ENCODE measurements around the gene CLSTN2. TPM values are rescaled to one million over a fixed set of nuclear protein-coding genes. Genes with fewer than 3 reads are reported as not detected.

CLSTN2 gene
- total and polyA plus RNA-seq, 5 donors from 2014 or later, result not detected

DNA sequence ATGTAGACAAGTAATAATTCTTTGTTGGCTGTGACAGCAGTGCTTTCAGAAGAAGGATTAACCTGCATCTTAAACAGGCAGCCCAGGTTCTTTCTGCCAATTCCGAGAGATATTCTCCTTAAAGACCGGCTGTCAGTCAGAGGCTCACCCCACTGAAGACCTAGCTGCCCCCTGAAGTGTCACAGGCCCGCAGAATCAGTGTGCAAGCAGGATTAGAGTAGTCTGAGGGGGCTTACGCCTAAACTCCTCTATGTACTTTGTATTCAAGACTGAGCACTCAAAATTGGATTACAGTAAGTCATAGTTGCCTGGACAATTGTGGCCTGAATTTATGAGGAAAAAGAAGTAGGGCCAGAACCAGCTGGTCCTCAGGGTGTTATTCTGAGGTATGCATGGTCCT is 342.9 kb downstream of the CLSTN2 start:
- H3K4me1 ChIP-seq (ENCODE audit: control insufficient read depth, insufficient read depth, low read length, poor library complexity, severe bottlenecking), result no peaks in the 10 kb centered on the region
- ATAC-seq (ENCODE audit: low read depth in 2 of 2), result no peak
- Mint-ChIP-seq H3K36me3 (no peaks in the 10 kb centered on the region), H3K4me1 (no peaks in the 10 kb centered on the region), H3K4me3 (no peak overlapping the region), H3K27ac (no peak overlapping the region), H3K27me3 (peaks cover 4% of the 10 kb centered on the region), H3K9me3 (peaks cover 0 to 2% (median 0%) of the 10 kb centered on the region in 7 donors)
- no peak overlapping the region for H3K4me3 ChIP-seq (ENCODE audit: low read depth, low read length)
- no peaks in the 10 kb centered on the region for H3K36me3 ChIP-seq (ENCODE audit: control insufficient read depth, insufficient read depth, low read length)
- no peak overlapping the region for H3K27ac ChIP-seq (ENCODE audit: insufficient read depth, low read length, poor library complexity, severe bottlenecking)
- no peak for DNase-seq
- no peaks in the 10 kb centered on the region for H3K27me3 ChIP-seq (ENCODE audit: control insufficient read depth, insufficient read depth, low read length)
- H3K9me3 ChIP-seq (ENCODE audit: control insufficient read depth in 2 of 2, low read length in 2 of 2), result no peaks in the 10 kb centered on the region

DNA sequence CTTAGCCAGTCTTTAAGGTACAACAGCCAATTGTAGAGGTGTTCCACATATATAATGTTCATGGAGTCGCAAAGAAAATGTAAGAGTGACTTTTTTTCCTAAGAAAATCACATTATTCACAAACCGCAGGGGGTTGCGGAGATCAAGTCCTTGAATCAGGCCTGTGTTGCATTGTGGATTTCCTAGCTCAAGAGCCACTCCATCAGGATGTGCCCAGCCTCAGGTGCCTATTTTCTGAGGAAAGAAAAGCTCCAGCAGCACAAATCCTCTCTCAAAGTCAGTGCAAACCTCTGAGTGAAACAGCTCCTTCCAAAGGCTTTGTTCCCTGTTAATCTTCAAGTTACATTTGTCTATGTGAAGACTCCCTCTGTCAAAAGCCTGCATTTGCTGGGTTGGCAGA is 349.4 kb downstream of the CLSTN2 start:
- DNase-seq, result no peak
- Histone ChIP-seq H3K4me3 (ENCODE audit: low read depth, low read length) (no peak overlapping the region), H3K36me3 (ENCODE audit: control insufficient read depth, insufficient read depth, low read length) (no peaks in the 10 kb centered on the region), H3K27me3 (ENCODE audit: control insufficient read depth, insufficient read depth, low read length) (no peaks in the 10 kb centered on the region), H3K9me3 (ENCODE audit: control insufficient read depth in 2 of 2, low read length in 2 of 2) (no peaks in the 10 kb centered on the region), H3K27ac (ENCODE audit: insufficient read depth, low read length, poor library complexity, severe bottlenecking) (no peak overlapping the region), H3K4me1 (ENCODE audit: control insufficient read depth, insufficient read depth, low read length, poor library complexity, severe bottlenecking) (no peaks in the 10 kb centered on the region)
- H3K27ac Mint-ChIP-seq, result no peak overlapping the region
- H3K4me3 Mint-ChIP-seq, result no peak overlapping the region
- peaks cover 0 to 6% (median 0%) of the 10 kb centered on the region in 7 donors for H3K9me3 Mint-ChIP-seq
- H3K27me3 Mint-ChIP-seq, result peaks cover 4% of the 10 kb centered on the region
- ATAC-seq (ENCODE audit: low read depth in 2 of 2), result no peak
- H3K36me3 Mint-ChIP-seq, result no peaks in the 10 kb centered on the region
- no peaks in the 10 kb centered on the region for H3K4me1 Mint-ChIP-seq

DNA sequence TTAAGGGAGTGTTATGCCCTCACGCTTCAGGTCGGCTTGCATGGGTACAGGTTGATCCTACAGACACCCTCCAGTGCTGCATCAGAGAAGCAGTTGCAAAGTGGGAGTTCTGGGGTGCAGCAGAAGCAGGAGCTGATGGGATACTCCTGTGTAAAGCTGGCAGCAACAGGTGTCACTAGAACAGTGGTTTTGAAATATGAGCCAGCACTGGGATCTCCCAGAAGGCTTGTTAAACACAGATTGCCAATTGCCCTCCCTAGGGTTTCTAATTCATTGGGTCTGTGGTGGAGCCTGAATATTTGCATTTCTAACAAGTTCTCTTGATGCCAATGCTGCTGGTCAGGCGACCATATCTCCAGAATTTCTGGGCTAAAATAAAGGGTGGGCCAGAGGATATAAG is 350.4 kb downstream of the CLSTN2 start:
- Histone ChIP-seq H3K27me3 (ENCODE audit: control insufficient read depth, insufficient read depth, low read length) (no peaks in the 10 kb centered on the region), H3K4me3 (ENCODE audit: low read depth, low read length) (no peak overlapping the region), H3K36me3 (ENCODE audit: control insufficient read depth, insufficient read depth, low read length) (no peaks in the 10 kb centered on the region), H3K27ac (ENCODE audit: insufficient read depth, low read length, poor library complexity, severe bottlenecking) (no peak overlapping the region), H3K4me1 (ENCODE audit: control insufficient read depth, insufficient read depth, low read length, poor library complexity, severe bottlenecking) (no peaks in the 10 kb centered on the region), H3K9me3 (ENCODE audit: control insufficient read depth in 2 of 2, low read length in 2 of 2) (no peaks in the 10 kb centered on the region)
- peaks cover 0 to 6% (median 0%) of the 10 kb centered on the region in 7 donors for H3K9me3 Mint-ChIP-seq
- ATAC-seq (ENCODE audit: low read depth in 2 of 2) (no peak), DNase-seq (no peak)
- peaks cover 4% of the 10 kb centered on the region for H3K27me3 Mint-ChIP-seq
- no peak overlapping the region for H3K27ac Mint-ChIP-seq
- no peaks in the 10 kb centered on the region for H3K36me3 Mint-ChIP-seq
- no peak overlapping the region for H3K4me3 Mint-ChIP-seq
- no peaks in the 10 kb centered on the region for H3K4me1 Mint-ChIP-seq

DNA sequence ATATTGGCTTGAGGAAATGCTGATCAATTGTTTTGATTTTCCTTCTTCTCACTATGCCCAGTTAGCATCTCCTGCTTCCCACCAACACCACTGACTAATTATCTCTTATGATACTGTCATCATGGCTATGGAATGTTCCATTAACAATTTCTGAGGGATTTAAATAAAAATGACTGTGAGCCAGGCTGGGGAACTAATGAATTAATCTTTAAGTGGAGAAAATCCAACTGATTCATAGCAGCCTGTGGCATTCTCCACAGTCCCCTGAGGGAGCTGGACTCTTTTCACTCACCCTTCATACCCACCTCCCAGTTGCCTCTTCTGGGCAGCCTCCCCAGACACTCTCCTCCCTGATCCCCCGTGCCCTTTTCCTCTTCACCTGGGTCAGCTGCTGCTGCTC is 353.6 kb downstream of the CLSTN2 start:
- Mint-ChIP-seq H3K27me3 (no peaks in the 10 kb centered on the region), H3K4me1 (no peaks in the 10 kb centered on the region), H3K4me3 (no peak overlapping the region), H3K36me3 (no peaks in the 10 kb centered on the region), H3K27ac (no peak overlapping the region), H3K9me3 (peaks cover 0 to 4% (median 0%) of the 10 kb centered on the region in 7 donors)
- no peaks in the 10 kb centered on the region for H3K9me3 ChIP-seq (ENCODE audit: control insufficient read depth in 2 of 2, low read length in 2 of 2)
- no peaks in the 10 kb centered on the region for H3K36me3 ChIP-seq (ENCODE audit: control insufficient read depth, insufficient read depth, low read length)
- H3K27me3 ChIP-seq (ENCODE audit: control insufficient read depth, insufficient read depth, low read length), result no peaks in the 10 kb centered on the region
- no peak overlapping the region for H3K27ac ChIP-seq (ENCODE audit: insufficient read depth, low read length, poor library complexity, severe bottlenecking)
- no peaks in the 10 kb centered on the region for H3K4me1 ChIP-seq (ENCODE audit: control insufficient read depth, insufficient read depth, low read length, poor library complexity, severe bottlenecking)
- no peak overlapping the region for H3K4me3 ChIP-seq (ENCODE audit: low read depth, low read length)
- no peak for DNase-seq
- ATAC-seq (ENCODE audit: low read depth in 2 of 2), result no peak

DNA sequence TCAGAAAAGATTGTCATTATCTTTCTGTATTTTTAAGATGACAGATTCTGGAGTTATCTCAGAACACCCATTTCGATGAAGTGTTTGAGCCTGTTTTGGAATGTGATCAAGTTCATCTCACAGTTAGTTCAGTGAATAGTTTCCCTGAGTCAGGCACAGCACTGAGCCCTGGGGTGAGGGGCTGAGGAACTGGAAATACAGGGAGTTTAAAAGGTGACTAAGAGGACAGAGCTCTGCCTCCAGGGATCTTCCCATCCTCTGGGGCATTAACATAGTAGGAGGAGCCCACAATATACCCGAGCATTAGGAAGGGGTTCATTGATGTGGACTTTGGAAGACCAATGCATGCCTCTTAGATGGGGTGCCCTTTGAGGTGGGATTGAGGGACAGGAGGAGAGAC is 355.1 kb downstream of the CLSTN2 start:
- no peaks in the 10 kb centered on the region for H3K27me3 Mint-ChIP-seq
- Histone ChIP-seq H3K4me3 (ENCODE audit: low read depth, low read length) (no peak overlapping the region), H3K27me3 (ENCODE audit: control insufficient read depth, insufficient read depth, low read length) (no peaks in the 10 kb centered on the region), H3K4me1 (ENCODE audit: control insufficient read depth, insufficient read depth, low read length, poor library complexity, severe bottlenecking) (no peaks in the 10 kb centered on the region), H3K9me3 (ENCODE audit: control insufficient read depth in 2 of 2, low read length in 2 of 2) (no peaks in the 10 kb centered on the region), H3K27ac (ENCODE audit: insufficient read depth, low read length, poor library complexity, severe bottlenecking) (no peak overlapping the region), H3K36me3 (ENCODE audit: control insufficient read depth, insufficient read depth, low read length) (no peaks in the 10 kb centered on the region)
- ATAC-seq (ENCODE audit: low read depth in 2 of 2), result no peak
- no peaks in the 10 kb centered on the region for H3K36me3 Mint-ChIP-seq
- no peak overlapping the region for H3K4me3 Mint-ChIP-seq
- no peak for DNase-seq
- no peaks in the 10 kb centered on the region for H3K4me1 Mint-ChIP-seq
- peaks cover 0 to 4% (median 0%) of the 10 kb centered on the region in 7 donors for H3K9me3 Mint-ChIP-seq
- no peak overlapping the region for H3K27ac Mint-ChIP-seq

DNA sequence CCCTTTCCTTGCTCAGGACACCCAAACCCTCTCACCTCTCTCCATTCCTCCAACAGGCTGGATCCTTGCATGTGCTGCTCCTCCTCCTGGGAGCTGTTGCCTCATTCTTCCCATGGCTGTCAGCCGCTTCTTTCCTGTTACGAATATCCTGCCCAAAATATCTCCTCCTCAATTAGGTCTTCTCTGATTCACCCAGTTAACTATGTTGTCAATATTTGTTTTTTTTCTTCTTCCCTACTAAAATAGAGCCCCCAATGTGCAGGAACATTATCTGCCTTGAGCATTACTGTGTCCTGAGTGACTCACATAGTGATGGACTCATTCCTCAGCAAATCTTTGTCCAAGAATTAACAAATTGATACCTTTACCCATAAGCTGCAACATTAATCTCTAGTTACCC is 357.2 kb downstream of the CLSTN2 start:
- Mint-ChIP-seq H3K9me3 (peaks cover 0 to 5% (median 0%) of the 10 kb centered on the region in 7 donors), H3K36me3 (no peaks in the 10 kb centered on the region), H3K27me3 (no peaks in the 10 kb centered on the region), H3K27ac (no peak overlapping the region), H3K4me3 (no peak overlapping the region), H3K4me1 (no peaks in the 10 kb centered on the region)
- DNase-seq (no peak), ATAC-seq (ENCODE audit: low read depth in 2 of 2) (no peak)
- no peaks in the 10 kb centered on the region for H3K4me1 ChIP-seq (ENCODE audit: control insufficient read depth, insufficient read depth, low read length, poor library complexity, severe bottlenecking)
- H3K36me3 ChIP-seq (ENCODE audit: control insufficient read depth, insufficient read depth, low read length), result no peaks in the 10 kb centered on the region
- no peak overlapping the region for H3K4me3 ChIP-seq (ENCODE audit: low read depth, low read length)
- H3K27me3 ChIP-seq (ENCODE audit: control insufficient read depth, insufficient read depth, low read length), result no peaks in the 10 kb centered on the region
- no peaks in the 10 kb centered on the region for H3K9me3 ChIP-seq (ENCODE audit: control insufficient read depth in 2 of 2, low read length in 2 of 2)
- no peak overlapping the region for H3K27ac ChIP-seq (ENCODE audit: insufficient read depth, low read length, poor library complexity, severe bottlenecking)

DNA sequence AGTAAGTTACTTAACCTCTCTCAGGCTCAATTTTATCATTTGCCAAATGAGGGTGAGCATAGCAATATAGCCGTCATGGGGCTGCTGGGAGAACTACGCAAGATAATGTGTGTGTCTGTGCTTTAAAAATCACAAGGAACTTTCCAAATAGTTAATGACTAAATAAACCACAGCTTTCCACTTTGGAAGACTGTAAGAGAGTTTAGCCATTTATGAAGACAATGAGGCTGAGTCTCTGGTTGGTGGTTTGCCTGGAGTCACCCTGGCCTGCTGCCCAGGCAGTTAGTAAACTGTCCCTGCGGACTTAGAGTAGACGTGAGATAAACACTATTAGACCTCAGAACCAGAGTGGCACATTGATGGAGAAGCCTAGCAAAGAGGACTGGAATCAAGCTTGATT is 357.7 kb downstream of the CLSTN2 start:
- no peaks in the 10 kb centered on the region for H3K27me3 ChIP-seq (ENCODE audit: control insufficient read depth, insufficient read depth, low read length)
- ATAC-seq (ENCODE audit: low read depth in 2 of 2) (no peak), DNase-seq (no peak)
- no peaks in the 10 kb centered on the region for H3K27me3 Mint-ChIP-seq
- no peak overlapping the region for H3K4me3 ChIP-seq (ENCODE audit: low read depth, low read length)
- no peaks in the 10 kb centered on the region for H3K4me1 ChIP-seq (ENCODE audit: control insufficient read depth, insufficient read depth, low read length, poor library complexity, severe bottlenecking)
- no peaks in the 10 kb centered on the region for H3K4me1 Mint-ChIP-seq
- H3K9me3 Mint-ChIP-seq, result peaks cover 0 to 5% (median 0%) of the 10 kb centered on the region in 7 donors
- no peaks in the 10 kb centered on the region for H3K36me3 Mint-ChIP-seq
- H3K27ac Mint-ChIP-seq, result no peak overlapping the region
- H3K27ac ChIP-seq (ENCODE audit: insufficient read depth, low read length, poor library complexity, severe bottlenecking), result no peak overlapping the region
- no peaks in the 10 kb centered on the region for H3K36me3 ChIP-seq (ENCODE audit: control insufficient read depth, insufficient read depth, low read length)
- H3K9me3 ChIP-seq (ENCODE audit: control insufficient read depth in 2 of 2, low read length in 2 of 2), result no peaks in the 10 kb centered on the region
- no peak overlapping the region for H3K4me3 Mint-ChIP-seq

DNA sequence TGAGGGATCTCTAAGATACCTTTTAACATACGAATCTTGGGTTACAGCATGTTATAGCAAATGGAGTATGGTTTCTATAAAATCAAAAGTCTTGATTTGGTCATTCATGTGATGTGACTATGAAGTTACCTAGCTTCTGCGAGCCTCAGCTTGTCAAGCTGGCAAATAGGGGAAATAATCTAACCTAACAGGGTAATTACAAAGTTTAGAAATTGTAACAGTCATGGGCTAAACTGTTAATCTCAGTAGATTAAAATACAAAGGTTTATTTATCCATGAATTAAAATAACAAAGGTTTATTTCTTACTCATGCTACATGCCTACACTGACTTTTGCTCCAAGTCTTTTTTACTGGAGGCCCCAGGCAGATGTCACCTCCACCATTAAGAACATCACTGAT is 359.1 kb downstream of the CLSTN2 start:
- Histone ChIP-seq H3K4me1 (ENCODE audit: control insufficient read depth, insufficient read depth, low read length, poor library complexity, severe bottlenecking) (no peaks in the 10 kb centered on the region), H3K27ac (ENCODE audit: insufficient read depth, low read length, poor library complexity, severe bottlenecking) (no peak overlapping the region), H3K36me3 (ENCODE audit: control insufficient read depth, insufficient read depth, low read length) (no peaks in the 10 kb centered on the region), H3K27me3 (ENCODE audit: control insufficient read depth, insufficient read depth, low read length) (no peaks in the 10 kb centered on the region), H3K4me3 (ENCODE audit: low read depth, low read length) (no peak overlapping the region), H3K9me3 (ENCODE audit: control insufficient read depth in 2 of 2, low read length in 2 of 2) (no peaks in the 10 kb centered on the region)
- H3K27me3 Mint-ChIP-seq, result no peaks in the 10 kb centered on the region
- no peak overlapping the region for H3K27ac Mint-ChIP-seq
- no peaks in the 10 kb centered on the region for H3K36me3 Mint-ChIP-seq
- no peak for ATAC-seq (ENCODE audit: low read depth in 2 of 2)
- no peak overlapping the region for H3K4me3 Mint-ChIP-seq
- peaks cover 0 to 5% (median 0%) of the 10 kb centered on the region in 7 donors for H3K9me3 Mint-ChIP-seq
- no peak for DNase-seq
- no peaks in the 10 kb centered on the region for H3K4me1 Mint-ChIP-seq

Data from CD4-positive, CD25-positive, alpha-beta regulatory T cell (primary cell).